Erythroblast (primary cell): ENCODE measurements around the gene HAPLN1.

Experiments used
- GATA1 ChIP-seq: IDR thresholded peaks from 2 replicates; pipeline ENCODE4 v1.6.1; 2011; ENCODE audit warnings: low read depth, mild to moderate bottlenecking, control low read depth, low read length, moderate library complexity
- POLR2A ChIP-seq: IDR thresholded peaks from 2 replicates; pipeline ENCODE4 v1.6.1; 2011; ENCODE audit warnings: mild to moderate bottlenecking, low read length

DNA sequence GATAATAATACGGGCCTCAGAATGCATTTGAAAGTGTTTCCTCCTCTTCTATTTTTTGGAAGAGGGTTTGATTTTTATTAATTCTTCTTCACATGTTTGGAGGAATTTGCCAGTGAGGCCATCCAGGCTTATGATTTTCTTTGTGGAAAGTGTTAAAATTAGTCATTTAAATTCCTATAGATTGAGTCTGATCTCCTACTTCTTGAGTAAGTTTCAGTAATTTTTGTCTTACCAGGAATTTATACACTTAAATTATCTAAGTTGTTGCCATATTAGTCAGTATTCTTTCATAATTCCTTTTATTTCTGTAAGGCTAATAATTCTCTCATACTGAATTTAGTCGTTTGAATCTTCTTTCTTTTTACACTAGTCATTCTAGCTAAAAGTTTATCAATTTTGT is 25.2 kb upstream of the HAPLN1 start:
- TF ChIP-seq POLR2A (no peak), GATA1 (no peak)
